Measurements from ENCODE around the gene TBL1X. TPM values are rescaled to one million over a fixed set of nuclear protein-coding genes. Genes with fewer than 3 reads are reported as not detected.

Gene TBL1X
- total and polyA plus RNA-seq, 12 donors = 5.0 to 256 (median 28.1) TPM

- TF ChIP-seq CTCF (IDR thresholded peaks at IDR 0.05) (no peak), POLR2A (IDR thresholded peaks at IDR 0.05) (no peak)
- 61 to 100% (median 82%) methylated on average over 2 to 4 of the region's 4 CpGs for WGBS, 4 donors
- Histone ChIP-seq H3K4me1 (replicated peaks in 1 of 2) (no peaks in the 10 kb centered on the region), H3K27me3 (no peaks in the 10 kb centered on the region), H3K27ac (no peak overlapping the region), H3K36me3 (replicated peaks in 1 of 2) (no peaks in the 10 kb centered on the region), H3K4me3 (no peak overlapping the region), H3K9me3 (replicated peaks in 1 of 3) (no peaks in the 10 kb centered on the region)
- intact Hi-C loops (cut with DNase I) = no loop called here
- DNase-seq = no peak
Measured at GRCh38 chrX:9635803-9636202, 170.9 kb downstream of the TBL1X start.

GRCh38 chrX:9638871-9639270 is 174.0 kb downstream of the TBL1X start:
- intact Hi-C loops (cut with DNase I) = no loop called here
- Histone ChIP-seq H3K36me3 (replicated peaks in 1 of 2) (no peaks in the 10 kb centered on the region), H3K27ac (no peak overlapping the region), H3K9me3 (replicated peaks in 1 of 3) (no peaks in the 10 kb centered on the region), H3K4me1 (replicated peaks in 1 of 2) (no peaks in the 10 kb centered on the region), H3K27me3 (no peaks in the 10 kb centered on the region), H3K4me3 (no peak overlapping the region)
- TF ChIP-seq CTCF (IDR thresholded peaks at IDR 0.05) (no peak), POLR2A (IDR thresholded peaks at IDR 0.05) (no peak)
- DNase-seq = no peak

- Histone ChIP-seq H3K27me3 (no peaks in the 10 kb centered on the region), H3K4me1 (replicated peaks in 1 of 2) (no peaks in the 10 kb centered on the region), H3K36me3 (replicated peaks in 1 of 2) (no peaks in the 10 kb centered on the region), H3K4me3 (no peak overlapping the region), H3K27ac (no peak overlapping the region), H3K9me3 (replicated peaks in 1 of 3) (no peaks in the 10 kb centered on the region)
- intact Hi-C loops (cut with DNase I) = no loop called here
- TF ChIP-seq CTCF (IDR thresholded peaks at IDR 0.05) = no peak
- TF ChIP-seq POLR2A (IDR thresholded peaks at IDR 0.05) = no peak
- 88 to 95% (median 92%) methylated on average over 13 to 14 of the region's 14 CpGs for WGBS, 4 donors
- DNase-seq = no peak
Measured at GRCh38 chrX:9642270-9642995, 177.6 kb downstream of the TBL1X start.

GRCh38 chrX:9643807-9644206 is 178.9 kb downstream of the TBL1X start:
- 86 to 97% (median 95%) methylated on average over 2 to 4 of the region's 4 CpGs for WGBS, 4 donors

More at GRCh38 chrX:9643807-9644206, 178.9 kb downstream of the TBL1X start:
- H3K9me3 ChIP-seq (replicated peaks in 1 of 3) = no peaks in the 10 kb centered on the region
- intact Hi-C loops (cut with DNase I) = no loop called here
- no peak overlapping the region for H3K27ac ChIP-seq
- TF ChIP-seq POLR2A (IDR thresholded peaks at IDR 0.05) (no peak), CTCF (IDR thresholded peaks at IDR 0.05) (no peak)
- no peaks in the 10 kb centered on the region for H3K4me1 ChIP-seq (replicated peaks in 1 of 2)
- no peak overlapping the region for H3K4me3 ChIP-seq
- H3K27me3 ChIP-seq = no peaks in the 10 kb centered on the region
- DNase-seq = no peak
- no peaks in the 10 kb centered on the region for H3K36me3 ChIP-seq (replicated peaks in 1 of 2)

Data from adrenal gland (tissue), 12 donors.